HepG2 (cell line): ENCODE measurements around the gene PSMB3. TPM values are rescaled to one million over a fixed set of nuclear protein-coding genes. Genes with fewer than 3 reads are reported as not detected.
A peak's percentile ranks its signal among the peaks of the same experiment; 100 is the strongest.

Experiments
- BRCA1 ChIP-seq: sonication (generic); formaldehyde crosslinking; IDR thresholded peaks from 2 replicates; pipeline ENCODE4 v1.4.0; 2020; ENCODE audit warnings: missing genetic modification reagents
- DNMT3B ChIP-seq: conservative IDR thresholded peaks from 2 replicates; pipeline ENCODE4 v1.6.1; 2016; ENCODE audit warnings: missing biosample characterization, control low read depth
- FOSL2 ChIP-seq: sonication (generic); formaldehyde crosslinking; IDR thresholded peaks from 2 replicates; pipeline ENCODE4 v1.4.0; 2020; ENCODE audit warnings: missing genetic modification reagents
- GLI4 ChIP-seq: sonication (generic); formaldehyde crosslinking; IDR thresholded peaks from 2 replicates; pipeline ENCODE4 v1.5.1; 2020; ENCODE audit warnings: missing genetic modification reagents, mild to moderate bottlenecking, moderate library complexity, borderline replicate concordance
- HHEX ChIP-seq: IDR thresholded peaks from 2 replicates; pipeline ENCODE4 v1.6.1; 2016; ENCODE audit warnings: control low read depth
- KDM6A ChIP-seq: IDR thresholded peaks from 2 replicates; pipeline ENCODE4 v1.6.1; 2016; ENCODE audit warnings: low read depth
- KLF13 ChIP-seq: sonication (generic); formaldehyde crosslinking; IDR thresholded peaks from 2 replicates; pipeline ENCODE4 v1.4.0; 2020; ENCODE audit warnings: mild to moderate bottlenecking, missing genetic modification reagents
- NRL ChIP-seq: sonication (generic); formaldehyde crosslinking; IDR thresholded peaks from 2 replicates; pipeline ENCODE4 v1.5.0; 2020; ENCODE audit warnings: missing genetic modification reagents, mild to moderate bottlenecking, moderate library complexity, borderline replicate concordance
- PTBP1 ChIP-seq: fragments of 200-400 bp; formaldehyde crosslinking; IDR thresholded peaks from 2 replicates; pipeline ENCODE4 v1.6.1; 2018; ENCODE audit warnings: low read length, low read depth; ENCODE audit not compliant: poor library complexity, severe bottlenecking
- SATB2 ChIP-seq: sonication (generic); formaldehyde crosslinking; IDR thresholded peaks from 2 replicates; pipeline ENCODE4 v1.5.0; 2020; ENCODE audit warnings: missing genetic modification reagents
- ZEB1 ChIP-seq: IDR thresholded peaks from 2 replicates; pipeline ENCODE4 v1.6.1; 2012; ENCODE audit warnings: mild to moderate bottlenecking, low read depth, inconsistent platforms; ENCODE audit not compliant: insufficient replicate concordance
- ZNF136 ChIP-seq: sonication (generic); formaldehyde crosslinking; IDR thresholded peaks from 2 replicates; pipeline ENCODE4 v1.8.1; 2022; ENCODE audit warnings: low read depth, mild to moderate bottlenecking, moderate library complexity, missing genetic modification reagents
- ZNF160 ChIP-seq: sonication (generic); formaldehyde crosslinking; IDR thresholded peaks from 2 replicates; pipeline ENCODE4 v1.8.0; 2022; ENCODE audit warnings: mild to moderate bottlenecking, inconsistent platforms, missing genetic modification reagents
- ZNF225 ChIP-seq: sonication (generic); formaldehyde crosslinking; IDR thresholded peaks from 2 replicates; pipeline ENCODE4 v1.4.0; 2020; ENCODE audit warnings: mild to moderate bottlenecking, missing genetic modification reagents
- ZNF329 ChIP-seq: sonication (generic); formaldehyde crosslinking; IDR thresholded peaks from 2 replicates; pipeline ENCODE4 v1.9.0; 2021; ENCODE audit warnings: low read depth, mild to moderate bottlenecking, missing genetic modification reagents
- ZNF451 ChIP-seq: sonication (generic); formaldehyde crosslinking; IDR thresholded peaks from 2 replicates; pipeline ENCODE4 v1.5.0; 2020; ENCODE audit warnings: mild to moderate bottlenecking, missing genetic modification reagents
- ZNF468 ChIP-seq: sonication (generic); formaldehyde crosslinking; IDR thresholded peaks from 2 replicates; pipeline ENCODE4 v1.8.0; 2022; ENCODE audit warnings: mild to moderate bottlenecking, moderate library complexity, missing genetic modification reagents
- ZNF563 ChIP-seq: sonication (generic); formaldehyde crosslinking; IDR thresholded peaks from 2 replicates; pipeline ENCODE4 v1.8.0; 2022; ENCODE audit warnings: mild to moderate bottlenecking, moderate library complexity, missing genetic modification reagents
- ZNF616 ChIP-seq: sonication (generic); formaldehyde crosslinking; IDR thresholded peaks from 2 replicates; pipeline ENCODE4 v1.5.0; 2020; ENCODE audit warnings: low read depth, mild to moderate bottlenecking, missing genetic modification reagents
- ZSCAN31 ChIP-seq: sonication (generic); formaldehyde crosslinking; IDR thresholded peaks from 2 replicates; pipeline ENCODE4 v1.5.0; 2020; ENCODE audit warnings: low read depth, mild to moderate bottlenecking, missing genetic modification reagents
- polyA plus RNA-seq, 8 experiments: library from polyadenylated mRNA; depleted of rRNA in 3 of 8; stranded (reverse) in 7 of 8; unstranded in 1 of 8; fragments of >200 nt; fragmentation: Illumina TruSeq in 4 of 8; extraction: Trizol in 4 of 8; gene quantifications; 2 replicates each; pipeline versions ENCODE4 v1.2.1 to v1.2.3, GENCODE V29; 2011 to 2016; ENCODE audit warnings: low read depth in 4 of 8, missing spikeins in 1 of 8, mixed read lengths in 1 of 8; ENCODE audit not compliant: insufficient read depth in 1 of 8
- total RNA-seq, 5 experiments: library from RNA; depleted of rRNA; stranded (reverse); fragments of >200 nt; fragmentation: Illumina TruSeq; extraction: Trizol; gene quantifications; 2 replicates each; pipeline ENCODE4 v1.2.3, GENCODE V29; 2016; ENCODE audit warnings: low read depth in 1 of 5
- TF ChIP-seq, protein P1 (sequence below): sonication (generic); formaldehyde crosslinking; IDR thresholded peaks from 2 replicates; pipeline ENCODE4 v1.8.0; 2022; ENCODE audit warnings: mild to moderate bottlenecking, missing genetic modification reagents, borderline replicate concordance
- TF ChIP-seq, protein P2 (sequence below): IDR thresholded peaks from 2 replicates; pipeline ENCODE4 v1.6.1; 2016; ENCODE audit warnings: low read depth
- TF ChIP-seq, protein P3 (sequence below): sonication (generic); formaldehyde crosslinking; IDR thresholded peaks from 2 replicates; pipeline ENCODE4 v1.4.0; 2020; ENCODE audit warnings: missing genetic modification reagents, mild to moderate bottlenecking, borderline replicate concordance
- TF ChIP-seq, protein P4 (sequence below): IDR thresholded peaks from 2 replicates; pipeline ENCODE4 v1.6.1; 2016; ENCODE audit warnings: mild to moderate bottlenecking
- TF ChIP-seq, protein P5 (sequence below): sonication (generic); formaldehyde crosslinking; IDR thresholded peaks from 2 replicates; pipeline ENCODE4 v1.8.1; 2023; ENCODE audit warnings: mild to moderate bottlenecking, moderate library complexity, missing genetic modification reagents

Gene PSMB3
- total and polyA plus RNA-seq, 2 of the 13 experiments (the other 11 are each of a cell fraction or from before 2014, with no cell fraction given), result 366 to 517 TPM

DNA sequence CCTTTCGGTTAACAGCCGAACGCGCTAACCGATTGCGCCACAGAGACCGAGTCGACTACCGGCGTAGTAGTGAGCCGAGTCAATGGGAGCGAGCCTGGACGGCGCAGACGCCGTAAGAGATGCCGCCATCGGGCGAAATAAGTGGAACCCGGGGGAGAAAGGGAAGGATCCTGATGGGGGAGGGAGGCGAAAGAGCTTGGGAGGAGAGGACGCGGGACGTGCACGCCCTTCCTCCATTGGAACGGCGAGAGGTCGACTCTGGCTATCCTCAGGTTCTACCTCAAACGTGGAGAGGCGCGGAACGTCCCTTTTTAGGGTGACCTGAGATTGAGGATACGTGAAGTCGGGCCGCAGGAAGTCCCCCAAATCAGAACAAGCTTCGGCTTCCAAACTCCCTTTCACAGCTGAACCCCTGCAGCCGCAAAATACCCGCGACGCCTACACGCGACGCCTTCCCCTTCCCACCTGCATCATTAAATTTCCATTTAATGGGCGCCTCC, 683 bp upstream of the PSMB3 start (continued):
- TF ChIP-seq KLF13 (CRISPR knock-in tag) (no peak), PTBP1 (peak; percentile 95), FOSL2 (peak; percentile 57), ZNF160 (CRISPR knock-in tag) (peak; percentile 20), SATB2 (0 out of 2 replicates have a peak, but pooled peaks have one; percentile 52), ZSCAN31 (CRISPR knock-in tag) (no peak), ZNF616 (CRISPR knock-in tag) (peak; percentile 4; the same call in 1 of the 2 replicates), ZNF468 (CRISPR knock-in tag) (no peak), KDM6A (CRISPR knock-in tag) (no peak), ZNF563 (CRISPR knock-in tag) (no peak), ZNF136 (CRISPR knock-in tag) (peak; percentile 62; the same call in 1 of the 2 replicates), ZEB1 (no peak), HHEX (no peak), ZNF451 (CRISPR knock-in tag) (peak; percentile 54; the same call in 1 of the 2 replicates), GLI4 (CRISPR knock-in tag) (no peak), BRCA1 (CRISPR knock-in tag) (0 out of 2 replicates have a peak, but pooled peaks have one; percentile 21), DNMT3B (CRISPR knock-in tag) (no peak), ZNF329 (CRISPR knock-in tag) (no peak), ZNF225 (CRISPR knock-in tag) (no peak), NRL (CRISPR knock-in tag) (peak; percentile 30; the same call in 1 of the 2 replicates)
- TF ChIP-seq, protein P1, sequence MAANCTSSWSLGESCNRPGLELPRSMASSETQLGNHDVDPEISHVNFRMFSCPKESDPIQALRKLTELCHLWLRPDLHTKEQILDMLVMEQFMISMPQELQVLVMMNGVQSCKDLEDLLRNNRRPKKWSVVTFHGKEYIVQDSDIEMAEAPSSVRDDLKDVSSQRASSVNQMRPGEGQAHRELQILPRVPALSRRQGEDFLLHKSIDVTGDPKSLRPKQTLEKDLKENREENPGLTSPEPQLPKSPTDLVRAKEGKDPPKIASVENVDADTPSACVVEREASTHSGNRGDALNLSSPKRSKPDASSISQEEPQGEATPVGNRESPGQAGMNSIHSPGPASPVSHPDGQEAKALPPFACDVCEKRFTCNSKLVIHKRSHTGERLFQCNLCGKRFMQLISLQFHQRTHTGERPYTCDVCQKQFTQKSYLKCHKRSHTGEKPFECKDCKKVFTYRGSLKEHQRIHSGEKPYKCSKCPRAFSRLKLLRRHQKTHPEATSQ (CRISPR knock-in tag), result no peak; the same call in 1 of the 2 replicates
- TF ChIP-seq, protein P2, sequence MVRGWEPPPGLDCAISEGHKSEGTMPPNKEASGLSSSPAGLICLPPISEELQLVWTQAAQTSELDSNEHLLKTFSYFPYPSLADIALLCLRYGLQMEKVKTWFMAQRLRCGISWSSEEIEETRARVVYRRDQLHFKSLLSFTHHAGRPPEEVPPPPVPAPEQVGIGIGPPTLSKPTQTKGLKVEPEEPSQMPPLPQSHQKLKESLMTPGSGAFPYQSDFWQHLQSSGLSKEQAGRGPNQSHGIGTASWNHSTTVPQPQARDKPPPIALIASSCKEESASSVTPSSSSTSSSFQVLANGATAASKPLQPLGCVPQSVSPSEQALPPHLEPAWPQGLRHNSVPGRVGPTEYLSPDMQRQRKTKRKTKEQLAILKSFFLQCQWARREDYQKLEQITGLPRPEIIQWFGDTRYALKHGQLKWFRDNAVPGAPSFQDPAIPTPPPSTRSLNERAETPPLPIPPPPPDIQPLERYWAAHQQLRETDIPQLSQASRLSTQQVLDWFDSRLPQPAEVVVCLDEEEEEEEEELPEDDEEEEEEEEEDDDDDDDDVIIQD, result 0 out of 2 replicates have a peak, but pooled peaks have one; percentile 23
- TF ChIP-seq, protein P3, sequence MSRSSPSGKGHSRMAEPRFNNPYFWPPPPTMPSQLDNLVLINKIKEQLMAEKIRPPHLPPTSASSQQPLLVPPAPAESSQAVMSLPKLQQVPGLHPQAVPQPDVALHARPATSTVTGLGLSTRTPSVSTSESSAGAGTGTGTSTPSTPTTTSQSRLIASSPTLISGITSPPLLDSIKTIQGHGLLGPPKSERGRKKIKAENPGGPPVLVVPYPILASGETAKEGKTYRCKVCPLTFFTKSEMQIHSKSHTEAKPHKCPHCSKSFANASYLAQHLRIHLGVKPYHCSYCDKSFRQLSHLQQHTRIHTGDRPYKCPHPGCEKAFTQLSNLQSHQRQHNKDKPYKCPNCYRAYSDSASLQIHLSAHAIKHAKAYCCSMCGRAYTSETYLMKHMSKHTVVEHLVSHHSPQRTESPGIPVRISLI, result peak; percentile 98; the same call in 1 of the 2 replicates
- TF ChIP-seq, protein P4, sequence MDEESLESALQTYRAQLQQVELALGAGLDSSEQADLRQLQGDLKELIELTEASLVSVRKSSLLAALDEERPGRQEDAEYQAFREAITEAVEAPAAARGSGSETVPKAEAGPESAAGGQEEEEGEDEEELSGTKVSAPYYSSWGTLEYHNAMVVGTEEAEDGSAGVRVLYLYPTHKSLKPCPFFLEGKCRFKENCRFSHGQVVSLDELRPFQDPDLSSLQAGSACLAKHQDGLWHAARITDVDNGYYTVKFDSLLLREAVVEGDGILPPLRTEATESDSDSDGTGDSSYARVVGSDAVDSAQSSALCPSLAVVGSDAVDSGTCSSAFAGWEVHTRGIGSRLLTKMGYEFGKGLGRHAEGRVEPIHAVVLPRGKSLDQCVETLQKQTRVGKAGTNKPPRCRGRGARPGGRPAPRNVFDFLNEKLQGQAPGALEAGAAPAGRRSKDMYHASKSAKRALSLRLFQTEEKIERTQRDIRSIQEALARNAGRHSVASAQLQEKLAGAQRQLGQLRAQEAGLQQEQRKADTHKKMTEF (CRISPR knock-in tag), result peak; percentile 41; the same call in 1 of the 2 replicates
- TF ChIP-seq, protein P5, sequence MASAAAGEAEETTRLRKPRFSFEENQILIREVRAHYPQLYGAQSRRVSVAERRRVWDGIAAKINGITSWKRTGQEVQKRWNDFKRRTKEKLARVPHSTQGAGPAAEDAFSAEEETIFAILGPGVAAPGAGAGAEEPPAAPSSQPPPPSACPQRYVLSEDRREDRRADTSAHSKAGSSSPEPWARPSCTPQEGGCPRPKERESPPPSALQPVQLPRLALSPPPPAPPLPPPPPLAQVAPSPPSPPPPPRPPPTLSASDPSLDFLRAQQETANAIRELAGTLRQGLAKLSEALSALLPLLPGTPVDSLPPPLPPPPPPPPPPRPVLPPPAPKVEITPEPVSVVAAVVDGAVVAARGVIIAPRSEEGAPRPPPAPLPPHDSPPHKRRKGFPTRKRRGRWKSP (CRISPR knock-in tag), result peak; percentile 98
